Fibroblast of mammary gland (primary cell): ENCODE results near the gene LDLRAD3.

ENCODE experiments used
- DNase-seq: peaks from one replicate; pipeline ENCODE4 v3.0.0-alpha.2; 2010; ENCODE audit warnings: low read depth
- H3K4me3 ChIP-seq: 2 replicates; pipeline ENCODE4 v1.5.1; 2011; ENCODE audit warnings: low read depth, mild to moderate bottlenecking, low read length, moderate library complexity; ENCODE audit not compliant: control insufficient read depth
- TF ChIP-seq, protein P1 (sequence below): conservative IDR thresholded peaks from 2 replicates; pipeline ENCODE4 v1.5.1; 2011; ENCODE audit warnings: low read depth, low read length, inconsistent platforms; ENCODE audit not compliant: control insufficient read depth, insufficient read depth

LDLRAD3 gene

GRCh38 chr11:36274414-36274813, 330.6 kb downstream of the LDLRAD3 start:
- TF ChIP-seq, protein P1, sequence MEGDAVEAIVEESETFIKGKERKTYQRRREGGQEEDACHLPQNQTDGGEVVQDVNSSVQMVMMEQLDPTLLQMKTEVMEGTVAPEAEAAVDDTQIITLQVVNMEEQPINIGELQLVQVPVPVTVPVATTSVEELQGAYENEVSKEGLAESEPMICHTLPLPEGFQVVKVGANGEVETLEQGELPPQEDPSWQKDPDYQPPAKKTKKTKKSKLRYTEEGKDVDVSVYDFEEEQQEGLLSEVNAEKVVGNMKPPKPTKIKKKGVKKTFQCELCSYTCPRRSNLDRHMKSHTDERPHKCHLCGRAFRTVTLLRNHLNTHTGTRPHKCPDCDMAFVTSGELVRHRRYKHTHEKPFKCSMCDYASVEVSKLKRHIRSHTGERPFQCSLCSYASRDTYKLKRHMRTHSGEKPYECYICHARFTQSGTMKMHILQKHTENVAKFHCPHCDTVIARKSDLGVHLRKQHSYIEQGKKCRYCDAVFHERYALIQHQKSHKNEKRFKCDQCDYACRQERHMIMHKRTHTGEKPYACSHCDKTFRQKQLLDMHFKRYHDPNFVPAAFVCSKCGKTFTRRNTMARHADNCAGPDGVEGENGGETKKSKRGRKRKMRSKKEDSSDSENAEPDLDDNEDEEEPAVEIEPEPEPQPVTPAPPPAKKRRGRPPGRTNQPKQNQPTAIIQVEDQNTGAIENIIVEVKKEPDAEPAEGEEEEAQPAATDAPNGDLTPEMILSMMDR = no peak
- no peak overlapping the region for H3K4me3 ChIP-seq
- DNase-seq = no peak

- H3K4me3 ChIP-seq = no peak overlapping the region
- TF ChIP-seq, protein P1 = no peak
- no peak for DNase-seq
These were observed 334.8 kb downstream of the LDLRAD3 start for GRCh38 chr11:36278531-36279282.

- peak; percentile 21 for DNase-seq
- TF ChIP-seq, protein P1 = no peak
- no peak overlapping the region for H3K4me3 ChIP-seq
These were observed 336.7 kb downstream of the LDLRAD3 start for GRCh38 chr11:36280531-36280930.
